Astrocyte of the hippocampus (primary cell): ENCODE data around the gene GOLGA8G.
"Not testable (repeated sequence)": the region's sequence is repeated elsewhere in the genome, so short reads cannot be mapped to it uniquely, and the experiment has no call there.

Experiments used
- DNase-seq: peaks from one replicate; pipeline ENCODE4 v3.0.0; 2011; ENCODE audit warnings: low read depth, low spot score

GOLGA8G gene

GRCh38 chr15:28532954-28533353, at the start of gene GOLGA8G:
TSS of gene GOLGA8G (minus strand) at chr15:28532971. CDS start at chr15:28532909, 62 bp downstream.
- DNase-seq: not testable (repeated sequence)

GRCh38 chr15:28573351-28573750, 40.6 kb upstream of the GOLGA8G start:
- not testable (repeated sequence) for DNase-seq

GRCh38 chr15:28553268-28553667, 20.5 kb upstream of the GOLGA8G start, which contains the start of gene GOLGA6L25:
TSS of gene GOLGA6L25 (plus strand) at chr15:28553568. CDS start at chr15:28553629, 61 bp downstream.
- DNase-seq: not testable (repeated sequence)

GRCh38 chr15:28515208-28515607, 17.6 kb downstream of the GOLGA8G start:
- not testable (repeated sequence) for DNase-seq

GRCh38 chr15:28514128-28514527, 18.6 kb downstream of the GOLGA8G start:
- DNase-seq: not testable (repeated sequence)

- DNase-seq: not testable (repeated sequence)
Observed at GRCh38 chr15:28508217-28508889, 24.4 kb downstream of the GOLGA8G start.

- not testable (repeated sequence) for DNase-seq
Observed at GRCh38 chr15:28481340-28481739, 51.4 kb downstream of the GOLGA8G start.
